ENCODE measurements around the gene MEGF9.

The MEGF9 gene

DNA sequence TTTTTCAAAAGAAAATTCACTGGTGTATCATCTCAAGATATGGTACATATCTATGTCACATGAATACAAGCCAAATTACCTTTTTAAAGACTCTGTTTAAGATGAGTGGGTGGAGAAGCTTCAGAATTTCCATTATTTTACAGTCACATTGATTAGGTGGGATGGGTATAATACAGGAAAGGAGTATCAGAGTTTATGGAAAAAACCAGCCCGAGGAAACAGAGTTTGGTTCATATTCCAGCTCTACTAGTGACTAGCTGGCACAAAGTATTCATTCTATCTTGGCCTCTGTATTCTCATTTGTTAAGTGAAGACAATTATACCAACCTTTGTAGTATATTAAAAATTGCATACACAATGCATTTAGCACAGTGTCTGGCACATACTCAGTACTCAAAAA is 87.8 kb downstream of the MEGF9 start:
- Histone ChIP-seq H3K79me2 (ENCODE audit: control insufficient read depth, insufficient read depth, low read length, unreplicated experiment) (no peaks in the 10 kb centered on the region), H2AFZ (ENCODE audit: low read length, unreplicated experiment) (no peak overlapping the region), H3K36me3 (ENCODE audit: insufficient read depth, low read length) (no peaks in the 10 kb centered on the region), H3K4me3 (ENCODE audit: low read depth, low read length) (peak overlapping the region; percentile 32; the same call in 1 of the 2 replicates), H3K27ac (ENCODE audit: low read depth, low read length) (0 out of 2 replicates have a peak overlapping the region, but pooled peaks have one; percentile 6), H3K27me3 (ENCODE audit: insufficient read depth, low read length) (no peaks in the 10 kb centered on the region), H3K4me1 (ENCODE audit: control insufficient read depth, insufficient read depth, low read length, unreplicated experiment) (peaks cover 23% of the 10 kb centered on the region)

DNA sequence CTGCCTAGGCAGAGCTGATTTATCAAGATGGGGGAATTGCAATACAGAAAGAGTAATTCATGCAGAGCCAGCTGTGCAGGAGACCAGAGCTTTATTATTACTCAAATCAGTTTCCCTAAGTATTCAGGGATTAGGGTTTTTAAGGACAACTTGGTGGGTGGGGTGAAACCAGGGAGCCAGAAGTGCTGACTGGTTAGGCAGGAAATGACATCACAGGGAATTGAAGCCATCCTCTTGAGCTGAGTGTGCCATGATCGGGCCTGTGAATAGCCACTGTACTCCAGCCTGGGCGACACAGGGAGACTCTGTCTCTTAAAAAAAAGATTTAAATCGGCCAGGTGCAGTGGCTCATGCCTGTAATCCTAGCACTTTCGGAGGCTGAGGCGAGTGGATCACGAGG is 89.0 kb downstream of the MEGF9 start:
- no peaks in the 10 kb centered on the region for H3K79me2 ChIP-seq (ENCODE audit: control insufficient read depth, insufficient read depth, low read length, unreplicated experiment)
- H2AFZ ChIP-seq (ENCODE audit: low read length, unreplicated experiment) = no peak overlapping the region
- H3K27ac ChIP-seq (ENCODE audit: low read depth, low read length) = no peak overlapping the region
- H3K36me3 ChIP-seq (ENCODE audit: insufficient read depth, low read length) = no peaks in the 10 kb centered on the region
- H3K4me1 ChIP-seq (ENCODE audit: control insufficient read depth, insufficient read depth, low read length, unreplicated experiment) = peaks cover 27% of the 10 kb centered on the region
- H3K4me3 ChIP-seq (ENCODE audit: low read depth, low read length) = no peak overlapping the region
- no peaks in the 10 kb centered on the region for H3K27me3 ChIP-seq (ENCODE audit: insufficient read depth, low read length)

DNA sequence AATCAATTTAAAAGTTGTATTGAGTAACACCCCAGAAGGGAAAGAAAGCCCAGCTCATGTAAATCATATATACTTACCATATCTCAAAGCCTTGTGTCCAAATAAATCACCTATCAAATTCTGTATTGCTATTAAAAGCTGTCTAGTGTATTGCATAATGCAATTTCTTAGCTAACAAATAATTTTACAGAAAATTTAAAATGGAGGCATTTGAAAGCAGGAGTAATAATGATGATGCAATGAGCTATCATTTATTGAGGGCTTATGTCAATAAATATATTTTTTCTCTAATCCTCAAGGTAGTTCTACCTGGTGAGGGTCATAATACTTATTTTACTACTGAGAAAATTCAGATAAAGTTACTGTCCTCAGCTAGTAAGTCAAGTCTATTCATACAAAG is 91.5 kb downstream of the MEGF9 start:
- Histone ChIP-seq H3K4me3 (ENCODE audit: low read depth, low read length) (no peak overlapping the region), H3K27me3 (ENCODE audit: insufficient read depth, low read length) (no peaks in the 10 kb centered on the region), H3K4me1 (ENCODE audit: control insufficient read depth, insufficient read depth, low read length, unreplicated experiment) (peaks cover 22% of the 10 kb centered on the region), H3K27ac (ENCODE audit: low read depth, low read length) (no peak overlapping the region), H3K79me2 (ENCODE audit: control insufficient read depth, insufficient read depth, low read length, unreplicated experiment) (no peaks in the 10 kb centered on the region), H2AFZ (ENCODE audit: low read length, unreplicated experiment) (no peak overlapping the region), H3K36me3 (ENCODE audit: insufficient read depth, low read length) (no peaks in the 10 kb centered on the region)

DNA sequence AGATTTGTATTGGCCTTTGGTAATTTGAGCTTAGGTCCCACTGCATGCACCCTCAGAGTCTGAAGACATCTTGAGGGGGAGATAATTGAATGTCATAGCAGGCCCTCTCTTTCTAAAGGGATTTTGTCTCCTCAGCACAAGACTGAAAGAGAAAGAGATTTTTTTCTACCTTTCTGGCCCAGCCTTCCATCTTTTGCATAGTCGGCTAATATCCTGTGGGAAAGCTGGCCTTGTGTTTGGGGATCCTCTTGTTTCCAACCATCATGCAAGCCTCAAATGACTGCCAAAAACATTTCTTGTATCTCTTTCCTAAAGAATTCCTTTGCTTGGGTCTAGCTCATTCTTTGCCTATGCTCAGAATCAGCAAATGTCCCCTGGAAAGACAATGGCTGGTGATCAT is 92.3 kb downstream of the MEGF9 start:
- Histone ChIP-seq H3K27me3 (ENCODE audit: insufficient read depth, low read length) (no peaks in the 10 kb centered on the region), H3K79me2 (ENCODE audit: control insufficient read depth, insufficient read depth, low read length, unreplicated experiment) (no peaks in the 10 kb centered on the region), H3K4me3 (ENCODE audit: low read depth, low read length) (no peak overlapping the region), H3K36me3 (ENCODE audit: insufficient read depth, low read length) (no peaks in the 10 kb centered on the region), H2AFZ (ENCODE audit: low read length, unreplicated experiment) (no peak overlapping the region), H3K27ac (ENCODE audit: low read depth, low read length) (no peak overlapping the region), H3K4me1 (ENCODE audit: control insufficient read depth, insufficient read depth, low read length, unreplicated experiment) (peaks cover 30% of the 10 kb centered on the region)

DNA sequence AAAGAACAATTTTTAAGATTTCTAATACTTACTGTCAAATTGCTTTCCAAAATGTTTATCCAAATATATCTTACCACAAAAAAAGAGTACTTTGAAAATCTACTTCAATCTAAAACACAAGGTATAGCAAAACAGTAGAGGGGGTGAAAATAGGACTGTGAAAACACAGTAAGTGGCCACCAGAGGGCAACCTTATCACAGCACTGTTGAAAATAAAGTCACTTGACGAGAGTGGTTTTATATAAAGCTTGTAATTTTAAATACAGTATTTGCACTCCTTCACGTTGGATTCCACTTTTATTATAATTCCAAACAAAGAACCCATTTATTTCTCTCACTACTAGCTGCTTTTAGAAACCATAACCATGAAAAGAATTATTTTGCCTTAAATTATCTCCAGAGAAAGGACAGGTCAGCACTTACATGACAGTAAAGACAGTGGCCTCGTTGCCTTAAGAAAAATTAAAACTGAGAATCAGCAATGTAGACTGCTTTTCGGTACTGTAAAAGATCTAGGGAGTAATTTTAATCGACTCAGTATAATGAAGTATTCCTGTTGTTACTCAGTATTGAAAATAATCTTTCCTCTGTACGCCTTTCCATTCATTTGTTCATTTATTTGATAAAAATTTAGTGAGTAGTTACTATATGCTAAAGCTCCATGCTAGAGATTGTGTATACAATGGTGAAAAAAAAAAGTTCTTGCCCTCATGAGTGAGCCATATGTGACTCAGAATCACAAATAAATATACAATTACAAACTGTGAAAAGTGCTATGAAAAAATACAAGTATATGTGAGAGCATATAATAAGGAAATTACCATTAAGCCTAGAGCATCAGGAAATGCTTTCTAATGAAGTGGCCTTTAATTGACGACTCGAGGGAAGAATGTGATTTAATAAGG is 94.3 kb downstream of the MEGF9 start:
- Histone ChIP-seq H3K4me1 (ENCODE audit: control insufficient read depth, insufficient read depth, low read length, unreplicated experiment) (peaks cover 23% of the 10 kb centered on the region), H3K27ac (ENCODE audit: low read depth, low read length) (no peak overlapping the region), H2AFZ (ENCODE audit: low read length, unreplicated experiment) (no peak overlapping the region), H3K79me2 (ENCODE audit: control insufficient read depth, insufficient read depth, low read length, unreplicated experiment) (no peaks in the 10 kb centered on the region), H3K36me3 (ENCODE audit: insufficient read depth, low read length) (no peaks in the 10 kb centered on the region), H3K27me3 (ENCODE audit: insufficient read depth, low read length) (no peaks in the 10 kb centered on the region), H3K4me3 (ENCODE audit: low read depth, low read length) (no peak overlapping the region)

DNA sequence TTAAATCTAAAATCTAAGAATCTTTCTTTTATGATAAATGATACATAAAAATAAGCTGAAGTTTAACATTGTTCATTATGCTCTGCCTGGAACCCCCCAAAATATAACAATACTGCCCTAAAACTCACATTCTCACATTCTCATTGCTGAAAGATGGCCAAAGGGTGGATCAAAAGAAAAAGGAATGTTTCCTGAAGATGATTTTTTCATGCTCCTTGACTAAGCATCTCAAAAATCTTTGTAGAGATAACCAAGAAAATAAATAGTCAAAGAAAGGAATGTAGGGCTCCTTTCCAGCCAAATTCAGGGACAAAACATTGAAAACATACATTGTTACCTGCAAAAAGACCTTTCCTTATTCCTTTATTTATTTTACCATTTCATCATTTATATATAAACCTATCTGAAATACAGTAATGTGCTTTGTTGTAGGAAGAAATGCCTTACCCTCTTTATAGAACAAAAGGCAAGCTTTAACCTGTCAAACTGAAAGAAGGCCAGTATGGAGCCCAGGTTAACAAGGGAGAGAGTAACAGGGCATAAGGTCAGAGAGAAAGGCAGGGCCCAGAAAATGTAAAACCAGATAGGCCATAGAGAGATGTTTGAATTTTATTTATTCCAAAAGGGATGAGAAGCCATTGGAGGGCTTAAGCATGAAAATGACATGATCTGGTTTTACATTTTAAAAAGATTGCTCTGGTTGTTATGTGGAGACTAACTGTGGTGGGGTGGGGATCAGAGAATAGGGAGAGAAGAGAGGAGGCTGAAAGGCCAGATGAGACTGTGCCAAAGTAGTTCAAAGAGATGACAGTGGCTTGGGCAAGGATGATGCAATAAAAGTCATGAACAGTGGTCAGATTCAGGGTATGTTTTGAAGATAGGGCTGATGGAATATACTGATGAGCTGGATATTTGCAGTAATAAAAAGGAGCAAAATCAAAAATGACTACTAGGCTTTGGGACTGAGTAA is 97.0 kb downstream of the MEGF9 start:
- H3K4me1 ChIP-seq (ENCODE audit: control insufficient read depth, insufficient read depth, low read length, unreplicated experiment) = peaks cover 21% of the 10 kb centered on the region
- no peaks in the 10 kb centered on the region for H3K79me2 ChIP-seq (ENCODE audit: control insufficient read depth, insufficient read depth, low read length, unreplicated experiment)
- H3K4me3 ChIP-seq (ENCODE audit: low read depth, low read length) = no peak overlapping the region
- H3K27me3 ChIP-seq (ENCODE audit: insufficient read depth, low read length) = no peaks in the 10 kb centered on the region
- H3K27ac ChIP-seq (ENCODE audit: low read depth, low read length) = no peak overlapping the region; the same call in 1 of the 2 replicates
- H2AFZ ChIP-seq (ENCODE audit: low read length, unreplicated experiment) = no peak overlapping the region
- H3K36me3 ChIP-seq (ENCODE audit: insufficient read depth, low read length) = no peaks in the 10 kb centered on the region

DNA sequence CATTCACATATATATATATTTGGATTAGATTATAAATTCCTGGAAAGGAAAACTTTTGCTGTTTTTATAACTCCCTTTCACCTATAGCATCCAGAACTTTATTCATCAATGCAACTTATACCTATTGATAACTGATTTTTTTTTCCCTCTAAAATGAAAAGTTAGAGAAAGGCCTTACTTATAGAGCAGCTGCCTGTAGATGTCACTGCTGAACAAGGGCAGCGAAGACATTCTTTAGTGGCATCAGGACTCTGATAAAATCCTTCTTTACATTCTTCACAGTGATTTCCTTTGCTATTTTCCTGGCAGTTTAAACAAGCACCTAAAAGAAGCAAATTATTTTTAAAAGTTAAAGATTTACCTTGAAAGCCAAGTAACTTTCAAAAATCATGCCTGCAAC is 102.1 kb downstream of the MEGF9 start:
- H3K27ac ChIP-seq (ENCODE audit: low read depth, low read length) = no peak overlapping the region
- H3K79me2 ChIP-seq (ENCODE audit: control insufficient read depth, insufficient read depth, low read length, unreplicated experiment) = no peaks in the 10 kb centered on the region
- no peaks in the 10 kb centered on the region for H3K36me3 ChIP-seq (ENCODE audit: insufficient read depth, low read length)

DNA sequence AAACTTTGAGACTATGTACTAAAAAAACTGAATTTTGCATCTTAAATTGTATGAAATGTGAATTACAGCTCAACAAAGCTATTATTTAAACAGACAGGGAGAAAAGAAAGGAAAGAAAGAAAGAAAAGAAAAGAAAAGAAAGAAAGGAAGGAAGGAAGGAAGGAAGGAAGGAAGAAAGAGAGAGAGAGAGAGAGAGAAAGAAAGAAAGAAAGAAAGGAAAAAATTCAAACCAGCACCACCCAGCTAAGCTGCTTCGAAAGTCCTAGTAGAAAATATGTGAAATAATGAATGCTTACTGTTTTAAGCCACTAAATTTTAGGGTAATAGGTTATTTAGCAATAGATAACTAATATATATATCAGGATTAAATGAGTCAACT is 102.6 kb downstream of the MEGF9 start:
- Histone ChIP-seq H3K27ac (ENCODE audit: low read depth, low read length) (no peak overlapping the region), H3K4me3 (ENCODE audit: low read depth, low read length) (no peak overlapping the region), H3K4me1 (ENCODE audit: control insufficient read depth, insufficient read depth, low read length, unreplicated experiment) (peaks cover 18% of the 10 kb centered on the region), H2AFZ (ENCODE audit: low read length, unreplicated experiment) (no peak overlapping the region), H3K27me3 (ENCODE audit: insufficient read depth, low read length) (no peaks in the 10 kb centered on the region), H3K79me2 (ENCODE audit: control insufficient read depth, insufficient read depth, low read length, unreplicated experiment) (no peaks in the 10 kb centered on the region), H3K36me3 (ENCODE audit: insufficient read depth, low read length) (no peaks in the 10 kb centered on the region)

More for the DNA sequence above, 102.1 kb downstream of the MEGF9 start:
- Histone ChIP-seq H3K27me3 (ENCODE audit: insufficient read depth, low read length) (no peaks in the 10 kb centered on the region), H3K4me3 (ENCODE audit: low read depth, low read length) (no peak overlapping the region), H2AFZ (ENCODE audit: low read length, unreplicated experiment) (no peak overlapping the region), H3K4me1 (ENCODE audit: control insufficient read depth, insufficient read depth, low read length, unreplicated experiment) (peaks cover 23% of the 10 kb centered on the region)

DNA sequence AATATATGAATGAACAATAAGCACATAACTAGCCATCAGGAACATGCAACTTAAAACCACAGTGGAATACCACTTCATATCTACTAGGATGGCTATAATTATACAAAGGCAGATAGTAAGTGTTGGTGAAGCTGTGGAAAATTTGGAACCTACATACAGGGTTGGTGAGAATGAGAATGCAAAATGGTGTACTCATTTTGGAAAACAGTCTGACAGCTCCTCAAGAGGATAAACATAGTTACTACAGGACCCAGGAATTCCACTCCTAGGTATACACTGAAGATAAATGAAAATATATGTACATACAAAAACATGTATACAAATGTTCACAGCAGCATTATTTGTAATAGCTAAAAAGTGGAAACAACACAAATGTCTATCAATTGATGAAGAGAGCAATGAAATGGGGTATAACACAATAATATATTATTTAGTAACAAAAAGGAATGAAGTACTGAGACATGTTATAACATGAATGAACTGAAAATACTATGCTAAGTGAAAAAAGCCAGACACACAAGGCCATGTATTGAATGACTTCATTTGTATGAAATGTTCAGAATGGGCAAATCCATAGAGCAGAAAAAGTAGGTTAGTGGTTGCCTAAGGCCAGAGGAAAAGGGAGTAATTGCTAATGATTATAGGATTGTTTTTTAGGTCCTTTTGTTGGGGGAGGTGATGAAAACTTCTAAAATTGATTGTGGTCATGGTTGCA is 103.1 kb downstream of the MEGF9 start:
- Histone ChIP-seq H3K36me3 (ENCODE audit: insufficient read depth, low read length) (no peaks in the 10 kb centered on the region), H3K4me3 (ENCODE audit: low read depth, low read length) (no peak overlapping the region), H3K27ac (ENCODE audit: low read depth, low read length) (no peak overlapping the region), H3K27me3 (ENCODE audit: insufficient read depth, low read length) (no peaks in the 10 kb centered on the region), H2AFZ (ENCODE audit: low read length, unreplicated experiment) (no peak overlapping the region), H3K4me1 (ENCODE audit: control insufficient read depth, insufficient read depth, low read length, unreplicated experiment) (peaks cover 18% of the 10 kb centered on the region), H3K79me2 (ENCODE audit: control insufficient read depth, insufficient read depth, low read length, unreplicated experiment) (no peaks in the 10 kb centered on the region)

DNA sequence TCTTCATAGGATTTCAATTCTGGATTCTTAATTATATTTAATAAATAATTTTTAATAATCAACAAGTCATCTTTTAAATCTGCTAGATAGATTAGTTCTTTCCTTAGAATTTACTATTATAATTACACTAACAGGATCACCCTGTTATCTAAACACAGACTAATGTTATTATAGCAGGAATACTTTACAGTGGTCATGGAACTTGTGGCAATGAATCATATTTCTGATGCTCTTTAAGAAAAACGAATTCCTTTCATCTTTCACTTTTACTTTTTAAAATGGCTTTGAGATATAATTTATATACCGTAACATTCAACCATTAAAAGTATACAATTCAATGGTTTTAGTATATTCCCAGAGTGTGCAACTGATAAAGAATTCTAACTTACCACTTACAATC is 104.6 kb downstream of the MEGF9 start:
- H3K79me2 ChIP-seq (ENCODE audit: control insufficient read depth, insufficient read depth, low read length, unreplicated experiment) = no peaks in the 10 kb centered on the region
- peaks cover 18% of the 10 kb centered on the region for H3K4me1 ChIP-seq (ENCODE audit: control insufficient read depth, insufficient read depth, low read length, unreplicated experiment)
- H3K4me3 ChIP-seq (ENCODE audit: low read depth, low read length) = no peak overlapping the region; the same call in 1 of the 2 replicates
- no peak overlapping the region for H3K27ac ChIP-seq (ENCODE audit: low read depth, low read length)
- peak overlapping the region; percentile 1 for H2AFZ ChIP-seq (ENCODE audit: low read length, unreplicated experiment)
- no peaks in the 10 kb centered on the region for H3K36me3 ChIP-seq (ENCODE audit: insufficient read depth, low read length)
- no peaks in the 10 kb centered on the region for H3K27me3 ChIP-seq (ENCODE audit: insufficient read depth, low read length)

Measured in ACC112 (cell line).